WERI-Rb-1 (cell line): Measurements from ENCODE around the gene PDZRN4.

Experiments used
- DNase-seq: peaks from one replicate; pipeline ENCODE4 v3.0.0-alpha.2; 2020
- H3K27ac ChIP-seq: fragments of 250-450 bp; sonication (Bioruptor Pico); 2 replicates; pipeline ENCODE4 v1.5.1; 2020; ENCODE audit warnings: mild to moderate bottlenecking, moderate library complexity
- H3K27me3 ChIP-seq: fragments of 250-450 bp; sonication (Bioruptor Pico); 2 replicates; pipeline ENCODE4 v1.5.1; 2021; ENCODE audit warnings: mild to moderate bottlenecking, low read depth, moderate library complexity; ENCODE audit not compliant: insufficient read depth, severe bottlenecking
- H3K36me3 ChIP-seq: fragments of 250-450 bp; sonication (Bioruptor Pico); 2 replicates; pipeline ENCODE4 v1.5.1; 2020; ENCODE audit warnings: mild to moderate bottlenecking, moderate library complexity
- H3K4me3 ChIP-seq: 2 replicates; pipeline ENCODE4 v1.5.1; 2011; ENCODE audit warnings: low read depth, mild to moderate bottlenecking, control low read depth, low read length
- H3K9me3 ChIP-seq: fragments of 250-450 bp; sonication (Bioruptor Pico); 2 replicates; pipeline ENCODE4 v1.5.1; 2021; ENCODE audit warnings: mild to moderate bottlenecking, moderate library complexity; ENCODE audit not compliant: severe bottlenecking
- TF ChIP-seq, protein P1 (sequence below): IDR thresholded peaks from 2 replicates; pipeline ENCODE4 v1.5.1; 2011; ENCODE audit warnings: low read depth, mild to moderate bottlenecking, control low read depth, inconsistent platforms, low read length

Gene PDZRN4

DNA sequence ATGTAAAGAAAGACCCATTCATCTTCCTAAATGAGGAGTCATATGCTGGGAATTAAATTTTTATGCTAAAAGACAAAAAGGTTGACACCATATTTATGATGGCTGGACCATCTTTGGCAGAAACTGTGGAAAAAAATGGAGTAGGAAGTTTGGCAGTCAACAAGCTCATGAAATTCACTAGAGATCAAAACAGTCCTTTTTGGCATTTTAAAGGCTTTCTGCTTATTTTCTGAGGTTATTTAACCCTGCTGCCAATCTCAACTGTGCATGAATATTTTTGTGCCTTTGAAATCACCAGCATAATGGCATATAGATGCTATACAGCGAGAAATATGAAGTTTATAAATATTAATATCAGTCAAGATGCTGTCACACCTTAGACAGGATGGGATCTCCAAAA is 399.5 kb downstream of the PDZRN4 start:
- Histone ChIP-seq H3K9me3 (no peaks in the 10 kb centered on the region), H3K36me3 (no peaks in the 10 kb centered on the region), H3K27me3 (no peaks in the 10 kb centered on the region), H3K27ac (no peak overlapping the region), H3K4me3 (no peak overlapping the region)
- no peak for DNase-seq
- TF ChIP-seq, protein P1, sequence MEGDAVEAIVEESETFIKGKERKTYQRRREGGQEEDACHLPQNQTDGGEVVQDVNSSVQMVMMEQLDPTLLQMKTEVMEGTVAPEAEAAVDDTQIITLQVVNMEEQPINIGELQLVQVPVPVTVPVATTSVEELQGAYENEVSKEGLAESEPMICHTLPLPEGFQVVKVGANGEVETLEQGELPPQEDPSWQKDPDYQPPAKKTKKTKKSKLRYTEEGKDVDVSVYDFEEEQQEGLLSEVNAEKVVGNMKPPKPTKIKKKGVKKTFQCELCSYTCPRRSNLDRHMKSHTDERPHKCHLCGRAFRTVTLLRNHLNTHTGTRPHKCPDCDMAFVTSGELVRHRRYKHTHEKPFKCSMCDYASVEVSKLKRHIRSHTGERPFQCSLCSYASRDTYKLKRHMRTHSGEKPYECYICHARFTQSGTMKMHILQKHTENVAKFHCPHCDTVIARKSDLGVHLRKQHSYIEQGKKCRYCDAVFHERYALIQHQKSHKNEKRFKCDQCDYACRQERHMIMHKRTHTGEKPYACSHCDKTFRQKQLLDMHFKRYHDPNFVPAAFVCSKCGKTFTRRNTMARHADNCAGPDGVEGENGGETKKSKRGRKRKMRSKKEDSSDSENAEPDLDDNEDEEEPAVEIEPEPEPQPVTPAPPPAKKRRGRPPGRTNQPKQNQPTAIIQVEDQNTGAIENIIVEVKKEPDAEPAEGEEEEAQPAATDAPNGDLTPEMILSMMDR = no peak

DNA sequence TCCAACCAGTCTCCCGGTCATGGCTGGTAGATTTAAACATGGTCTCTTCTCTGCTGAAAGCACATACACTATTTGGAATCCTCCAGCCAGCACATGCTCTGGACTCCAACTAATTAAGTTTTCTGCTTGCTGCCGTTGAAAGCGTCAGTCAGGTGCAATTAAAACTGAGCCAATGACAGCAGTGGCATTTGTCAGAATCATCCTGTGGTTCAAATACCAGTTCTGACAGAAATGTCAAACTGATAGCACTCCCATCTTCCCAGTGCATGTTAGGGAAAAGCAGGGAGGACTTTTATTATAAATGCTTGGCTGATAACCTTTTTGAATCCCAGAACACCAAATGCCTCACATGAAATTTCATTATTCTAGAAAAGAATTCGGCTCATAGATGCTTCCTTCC is 401.8 kb downstream of the PDZRN4 start:
- Histone ChIP-seq H3K9me3 (no peaks in the 10 kb centered on the region), H3K27ac (no peak overlapping the region), H3K4me3 (no peak overlapping the region), H3K36me3 (no peaks in the 10 kb centered on the region), H3K27me3 (no peaks in the 10 kb centered on the region)
- TF ChIP-seq, protein P1 = no peak
- DNase-seq = no peak

DNA sequence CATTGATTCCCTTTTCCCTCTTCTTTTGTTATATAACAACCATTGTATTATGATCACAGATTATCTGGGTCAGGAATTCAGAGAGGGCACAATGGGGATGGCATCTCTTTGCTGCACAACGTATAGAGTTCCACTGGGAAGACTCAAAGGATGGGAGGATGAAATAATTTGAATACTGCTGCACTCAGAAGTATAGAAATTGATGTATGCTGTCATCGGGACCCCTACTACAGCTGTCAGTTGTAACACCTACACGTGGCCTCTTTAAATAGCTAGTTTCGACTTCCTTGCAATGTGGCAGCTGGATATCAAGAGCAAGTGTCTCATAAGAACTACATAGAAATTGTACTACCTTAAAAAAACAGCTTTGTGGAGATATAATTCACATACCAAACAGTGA is 408.1 kb downstream of the PDZRN4 start:
- Histone ChIP-seq H3K27me3 (no peaks in the 10 kb centered on the region), H3K9me3 (no peaks in the 10 kb centered on the region), H3K4me3 (no peak overlapping the region), H3K27ac (no peak overlapping the region), H3K36me3 (no peaks in the 10 kb centered on the region)
- no peak for DNase-seq
- TF ChIP-seq, protein P1 = no peak

DNA sequence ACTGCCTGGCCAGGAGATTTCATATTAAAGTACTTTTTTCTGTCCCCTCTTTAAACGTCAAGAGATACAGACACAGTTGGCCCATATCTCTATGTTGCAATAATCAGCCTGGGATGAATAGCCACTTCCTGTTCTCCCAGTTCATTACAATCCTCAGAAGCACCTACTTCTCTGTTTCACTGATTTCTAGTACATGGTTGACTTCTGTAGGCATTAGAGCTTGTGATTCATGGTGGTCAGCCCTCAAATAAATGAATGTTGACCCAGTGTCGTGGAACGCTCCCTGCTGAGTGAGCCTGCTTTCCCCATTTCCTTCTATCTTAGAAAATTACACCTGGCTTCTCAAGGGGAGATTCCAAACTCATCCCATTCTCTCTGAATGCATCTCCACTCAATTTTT is 416.7 kb downstream of the PDZRN4 start:
- Histone ChIP-seq H3K36me3 (no peaks in the 10 kb centered on the region), H3K27ac (no peak overlapping the region), H3K4me3 (no peak overlapping the region), H3K9me3 (no peaks in the 10 kb centered on the region), H3K27me3 (no peaks in the 10 kb centered on the region)
- no peak for DNase-seq
- TF ChIP-seq, protein P1 = no peak

DNA sequence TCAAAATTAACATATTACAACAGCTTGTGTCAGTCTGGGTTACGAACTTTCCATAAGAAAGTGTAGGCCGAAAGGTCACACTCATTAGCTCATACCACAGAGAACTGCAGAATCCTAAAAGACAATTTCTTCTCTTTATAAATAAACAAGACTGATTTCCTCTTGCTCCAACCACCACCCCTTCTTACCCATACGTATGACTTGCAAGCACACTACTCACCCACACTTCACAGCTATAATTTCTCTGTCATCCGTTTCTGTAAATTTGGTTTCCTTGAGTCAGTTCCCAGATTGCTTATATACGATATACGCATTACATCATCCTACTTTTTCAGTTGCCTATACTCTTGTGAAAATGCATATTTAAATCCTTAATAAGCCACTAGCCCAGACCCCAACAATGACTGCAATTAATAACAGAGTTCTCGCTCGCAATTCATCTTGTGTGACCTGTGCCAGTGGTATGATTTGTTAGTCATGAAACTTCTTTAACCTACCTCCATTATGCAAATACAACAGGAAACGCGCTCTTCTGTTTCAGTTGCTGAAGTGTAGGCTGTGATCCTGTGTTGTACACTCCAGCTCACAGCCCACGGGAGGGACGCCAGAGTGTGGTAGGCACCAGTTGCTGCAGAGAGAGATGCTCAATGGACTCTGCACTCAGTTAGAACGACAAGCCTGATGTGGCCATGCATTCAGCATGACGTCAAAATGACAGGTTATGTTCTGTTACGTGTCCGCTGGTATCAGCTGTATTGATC is 417.6 kb downstream of the PDZRN4 start:
- Histone ChIP-seq H3K9me3 (no peaks in the 10 kb centered on the region), H3K4me3 (no peak overlapping the region), H3K36me3 (no peaks in the 10 kb centered on the region), H3K27me3 (no peaks in the 10 kb centered on the region), H3K27ac (no peak overlapping the region)
- DNase-seq = no peak
- TF ChIP-seq, protein P1 = no peak
